GM21737 (cell line): ENCODE results near the gene VAV2.

Experiments
- ATAC-seq: cut with Tn5 transposase; IDR thresholded peaks from one replicate; pipeline ENCODE4 v1.9.1; 2021; ENCODE audit warnings: mild to moderate bottlenecking, moderate library complexity; ENCODE audit not compliant: unreplicated experiment

Gene VAV2

DNA sequence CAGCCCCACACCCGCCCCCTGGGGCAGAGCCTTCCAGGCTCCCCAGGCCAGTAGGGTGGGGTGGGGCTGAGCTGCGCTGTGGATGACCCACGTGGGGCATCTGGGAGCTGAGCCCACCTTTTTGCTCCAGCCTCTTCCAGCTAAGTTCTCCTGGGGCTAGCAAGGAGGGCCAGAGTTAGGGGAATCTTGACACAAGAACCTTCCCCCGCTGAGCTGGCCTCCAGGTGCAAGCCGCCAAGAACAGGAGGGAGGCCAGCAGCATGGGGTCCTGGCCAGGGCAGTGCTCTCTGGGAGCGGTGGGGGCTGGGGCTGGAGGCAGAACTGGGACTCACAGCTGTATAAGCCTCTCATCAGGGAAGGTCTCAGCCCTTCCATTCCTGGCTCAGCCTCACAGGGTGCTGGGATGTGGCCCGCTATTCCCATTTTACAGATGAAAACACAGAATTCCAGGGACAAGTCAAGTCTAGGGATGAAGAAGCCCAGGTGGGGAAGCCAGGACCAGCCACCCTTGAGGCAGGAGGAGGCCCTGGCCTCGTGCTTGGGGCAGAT lies 275.5 kb downstream of the VAV2 start:
- no peak for ATAC-seq

DNA sequence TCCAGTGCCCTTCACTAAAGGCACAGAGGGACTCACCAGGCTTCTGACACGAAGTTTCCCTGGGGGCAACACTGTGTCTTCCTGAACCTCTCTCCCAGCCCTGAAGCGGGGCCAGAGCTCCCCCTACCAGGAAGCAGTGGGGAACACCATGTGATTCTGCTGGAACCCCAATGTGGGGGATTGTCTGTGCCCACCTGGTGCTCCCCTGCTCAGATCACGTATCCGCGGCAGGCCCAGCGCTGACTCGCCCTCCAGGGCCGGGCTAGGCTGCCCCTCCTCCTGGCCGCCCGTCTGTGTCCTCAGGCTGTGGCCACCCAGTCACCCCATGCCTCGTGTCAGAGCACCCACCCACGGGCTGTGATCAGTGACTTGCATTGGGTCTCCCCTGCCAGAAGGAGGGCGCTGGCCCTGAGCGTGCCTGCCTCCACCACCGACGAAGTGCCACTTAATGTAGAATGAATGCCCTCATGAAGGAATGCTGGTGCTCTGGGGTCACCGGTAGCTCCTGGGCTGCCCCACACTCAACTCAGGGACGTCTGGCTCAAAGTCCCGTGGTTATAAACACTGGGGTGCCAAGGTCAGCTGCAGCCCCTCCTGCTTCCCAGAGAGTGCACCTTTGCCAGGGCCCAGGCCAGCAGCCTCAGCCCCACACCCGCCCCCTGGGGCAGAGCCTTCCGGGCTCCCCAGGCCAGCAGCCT lies 276.1 kb downstream of the VAV2 start:
- ATAC-seq: no peak

GRCh38 chr9:133715295-133715865 lies 276.7 kb downstream of the VAV2 start:
- no peak for ATAC-seq

- ATAC-seq: no peak
Observed at GRCh38 chr9:133714606-133715294, 277.4 kb downstream of the VAV2 start.

GRCh38 chr9:133713960-133714495 lies 278.1 kb downstream of the VAV2 start:
- no peak for ATAC-seq

- no peak for ATAC-seq
Observed at GRCh38 chr9:133713150-133713959, 278.8 kb downstream of the VAV2 start.

GRCh38 chr9:133712221-133713100 lies 279.7 kb downstream of the VAV2 start:
- no peak for ATAC-seq
